ENCODE measurements around the gene PI4K2A.

PI4K2A gene

DNA sequence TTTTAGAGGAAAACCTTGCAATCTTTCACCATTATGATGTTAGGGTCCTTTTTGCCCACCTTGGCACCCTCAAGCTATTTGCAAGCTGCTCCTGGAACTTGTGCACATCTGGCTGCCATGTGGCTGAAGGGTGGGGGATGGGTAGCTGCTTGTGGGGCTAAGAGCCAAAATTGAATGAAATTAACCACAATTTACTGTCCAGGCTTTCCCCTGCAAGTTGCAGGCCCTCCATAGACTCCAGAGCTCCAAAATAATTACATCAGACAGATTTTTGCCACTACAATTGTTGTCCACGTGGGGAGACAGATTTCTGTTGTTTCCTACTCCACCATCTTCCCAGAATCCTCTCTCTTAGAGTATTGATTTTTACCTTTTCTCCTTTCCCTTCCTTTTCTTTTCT is 19.1 kb downstream of the PI4K2A start:
- TF ChIP-seq, protein P1, sequence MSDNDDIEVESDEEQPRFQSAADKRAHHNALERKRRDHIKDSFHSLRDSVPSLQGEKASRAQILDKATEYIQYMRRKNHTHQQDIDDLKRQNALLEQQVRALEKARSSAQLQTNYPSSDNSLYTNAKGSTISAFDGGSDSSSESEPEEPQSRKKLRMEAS (IDR thresholded peaks at IDR 0.05; ENCODE audit: low read depth, low read length) = peak; percentile 95
- TF ChIP-seq, protein P2, sequence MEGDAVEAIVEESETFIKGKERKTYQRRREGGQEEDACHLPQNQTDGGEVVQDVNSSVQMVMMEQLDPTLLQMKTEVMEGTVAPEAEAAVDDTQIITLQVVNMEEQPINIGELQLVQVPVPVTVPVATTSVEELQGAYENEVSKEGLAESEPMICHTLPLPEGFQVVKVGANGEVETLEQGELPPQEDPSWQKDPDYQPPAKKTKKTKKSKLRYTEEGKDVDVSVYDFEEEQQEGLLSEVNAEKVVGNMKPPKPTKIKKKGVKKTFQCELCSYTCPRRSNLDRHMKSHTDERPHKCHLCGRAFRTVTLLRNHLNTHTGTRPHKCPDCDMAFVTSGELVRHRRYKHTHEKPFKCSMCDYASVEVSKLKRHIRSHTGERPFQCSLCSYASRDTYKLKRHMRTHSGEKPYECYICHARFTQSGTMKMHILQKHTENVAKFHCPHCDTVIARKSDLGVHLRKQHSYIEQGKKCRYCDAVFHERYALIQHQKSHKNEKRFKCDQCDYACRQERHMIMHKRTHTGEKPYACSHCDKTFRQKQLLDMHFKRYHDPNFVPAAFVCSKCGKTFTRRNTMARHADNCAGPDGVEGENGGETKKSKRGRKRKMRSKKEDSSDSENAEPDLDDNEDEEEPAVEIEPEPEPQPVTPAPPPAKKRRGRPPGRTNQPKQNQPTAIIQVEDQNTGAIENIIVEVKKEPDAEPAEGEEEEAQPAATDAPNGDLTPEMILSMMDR (IDR thresholded peaks at IDR 0.05; ENCODE audit: low read depth, low read length) = no peak
- TF ChIP-seq MYC (IDR thresholded peaks at IDR 0.05; ENCODE audit: low read depth, low read length) (peak; percentile 96), POLR2A (IDR thresholded peaks at IDR 0.05; ENCODE audit: extremely low read depth, insufficient read length) (no peak)
- no peak overlapping the region for H3K4me3 ChIP-seq (ENCODE audit: low read depth, low read length)
- peak; percentile 54 for DNase-seq (ENCODE audit: low read depth)

DNA sequence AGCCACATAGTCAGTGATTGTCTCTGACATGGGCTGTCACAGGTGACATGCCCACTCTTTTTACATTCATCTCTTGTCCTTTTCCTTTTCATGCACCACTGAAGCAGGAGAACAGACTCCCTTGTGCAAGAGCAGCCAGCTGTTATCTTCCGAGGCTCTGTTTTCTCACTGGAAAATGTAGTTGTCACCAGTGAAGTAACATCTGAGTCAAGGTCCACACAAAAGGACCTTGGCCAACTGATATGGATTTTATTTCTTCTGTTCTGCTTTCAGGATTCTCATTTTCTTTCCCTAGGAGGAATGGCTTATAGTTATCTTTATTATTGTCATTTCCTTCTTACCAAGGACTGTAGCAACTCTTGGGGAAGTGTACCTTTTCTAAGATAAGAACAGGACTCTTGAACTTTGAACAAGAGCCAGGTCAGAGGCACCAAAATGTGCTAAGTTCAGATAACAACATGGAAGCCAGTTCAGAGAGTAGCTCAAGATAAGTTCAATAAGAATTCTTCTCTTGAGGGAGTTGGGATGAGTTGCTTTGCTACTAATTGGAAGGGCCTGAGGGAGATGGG is 23.9 kb downstream of the PI4K2A start:
- TF ChIP-seq POLR2A (IDR thresholded peaks at IDR 0.05; ENCODE audit: extremely low read depth, insufficient read length) = no peak
- TF ChIP-seq, protein P1 (IDR thresholded peaks at IDR 0.05; ENCODE audit: low read depth, low read length) = no peak
- TF ChIP-seq MYC (IDR thresholded peaks at IDR 0.05; ENCODE audit: low read depth, low read length) = no peak
- TF ChIP-seq, protein P2 (IDR thresholded peaks at IDR 0.05; ENCODE audit: low read depth, low read length) = no peak
- H3K4me3 ChIP-seq (ENCODE audit: low read depth, low read length) = no peak overlapping the region
- no peak for DNase-seq (ENCODE audit: low read depth)

DNA sequence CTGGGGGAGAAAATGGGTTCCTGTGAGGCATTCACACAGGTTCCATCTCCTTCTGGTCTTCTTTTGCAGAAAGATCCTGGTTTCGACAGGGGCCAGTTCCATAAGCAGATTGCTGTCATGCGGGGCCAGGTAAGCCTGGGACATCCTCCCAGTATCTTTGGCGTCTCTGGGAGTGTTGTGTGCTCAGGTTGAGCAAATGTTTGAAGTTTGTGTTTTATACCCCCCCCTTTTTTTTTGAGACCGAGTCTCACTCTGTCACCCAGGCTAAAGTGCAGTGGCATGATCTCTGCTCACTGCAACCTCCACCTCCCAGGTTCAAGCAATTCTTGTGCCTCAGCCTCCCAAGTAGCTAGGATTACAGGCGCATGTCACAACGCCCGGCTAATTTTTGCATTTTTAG is 26.5 kb downstream of the PI4K2A start:
- no peak overlapping the region for H3K4me3 ChIP-seq (ENCODE audit: low read depth, low read length)
- TF ChIP-seq, protein P2 (IDR thresholded peaks at IDR 0.05; ENCODE audit: low read depth, low read length) = no peak
- no peak for TF ChIP-seq POLR2A (IDR thresholded peaks at IDR 0.05; ENCODE audit: extremely low read depth, insufficient read length)
- TF ChIP-seq, protein P1 (IDR thresholded peaks at IDR 0.05; ENCODE audit: low read depth, low read length) = no peak
- no peak for TF ChIP-seq MYC (IDR thresholded peaks at IDR 0.05; ENCODE audit: low read depth, low read length)
- DNase-seq (ENCODE audit: low read depth) = no peak

DNA sequence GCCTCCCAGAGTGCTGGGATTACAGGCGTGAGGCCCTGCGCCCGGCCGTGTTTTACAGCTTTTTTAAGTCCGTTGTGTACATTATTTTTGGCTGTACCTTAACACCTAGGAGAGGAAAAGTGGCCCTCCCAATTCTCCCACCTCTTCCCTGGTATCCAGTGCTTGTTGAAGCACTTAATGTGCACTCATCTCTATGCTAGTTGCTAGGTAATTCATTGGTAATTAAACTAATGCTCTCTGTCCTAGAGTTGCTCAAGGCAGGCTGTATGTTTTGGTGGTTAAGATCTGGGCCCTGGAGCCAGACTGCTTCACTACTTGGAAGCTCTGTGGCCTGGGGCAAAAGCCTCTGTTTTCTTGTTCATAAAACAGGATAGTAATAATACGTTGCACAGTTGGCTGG is 27.0 kb downstream of the PI4K2A start:
- no peak overlapping the region for H3K4me3 ChIP-seq (ENCODE audit: low read depth, low read length)
- TF ChIP-seq, protein P1 (IDR thresholded peaks at IDR 0.05; ENCODE audit: low read depth, low read length) = no peak
- TF ChIP-seq, protein P2 (IDR thresholded peaks at IDR 0.05; ENCODE audit: low read depth, low read length) = no peak
- TF ChIP-seq MYC (IDR thresholded peaks at IDR 0.05; ENCODE audit: low read depth, low read length) = no peak
- no peak for TF ChIP-seq POLR2A (IDR thresholded peaks at IDR 0.05; ENCODE audit: extremely low read depth, insufficient read length)
- DNase-seq (ENCODE audit: low read depth) = no peak

DNA sequence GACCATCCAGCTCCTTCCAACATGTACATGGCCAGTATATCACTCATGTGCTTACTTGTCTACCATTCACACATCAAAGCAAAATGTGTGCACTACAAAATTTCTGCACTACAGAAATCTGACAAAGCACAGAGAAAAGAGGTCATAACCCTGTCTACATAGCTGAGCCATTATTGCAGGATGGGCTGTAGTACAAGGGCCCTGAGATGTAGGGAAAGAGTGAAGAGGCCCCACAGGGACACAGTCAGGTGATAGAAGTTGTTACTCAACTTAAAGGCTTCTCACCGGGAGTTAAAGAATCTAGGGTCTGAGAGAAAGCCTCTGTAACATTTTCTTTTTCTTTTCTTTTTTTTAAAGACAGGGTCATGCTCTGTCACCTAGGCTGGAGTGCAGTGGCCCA is 29.1 kb downstream of the PI4K2A start:
- DNase-seq (ENCODE audit: low read depth) = no peak
- no peak overlapping the region for H3K4me3 ChIP-seq (ENCODE audit: low read depth, low read length)
- TF ChIP-seq POLR2A (IDR thresholded peaks at IDR 0.05; ENCODE audit: extremely low read depth, insufficient read length) = no peak
- TF ChIP-seq, protein P2 (IDR thresholded peaks at IDR 0.05; ENCODE audit: low read depth, low read length) = no peak
- TF ChIP-seq, protein P1 (IDR thresholded peaks at IDR 0.05; ENCODE audit: low read depth, low read length) = no peak
- TF ChIP-seq MYC (IDR thresholded peaks at IDR 0.05; ENCODE audit: low read depth, low read length) = no peak

Measured in NB4 (cell line).